ENCODE data around the gene SCN3A. TPM values are rescaled to one million over a fixed set of nuclear protein-coding genes. Genes with fewer than 3 reads are reported as not detected.

SCN3A gene
- total and polyA plus RNA-seq, 2 of the 4 experiments (the other 2 are of a cell fraction) = 0.26 to 0.90 TPM

- in situ Hi-C loops (cut with MboI; ENCODE audit: low sequenced_read_pairs) (no loop called here), dilution Hi-C loops (cut with HindIII; ENCODE audit: low sequenced_read_pairs, unreplicated experiment) (no loop called here)
- H3K9me1 ChIP-seq (ENCODE audit: insufficient read depth, low read length) = no peaks in the 10 kb centered on the region
Measured at GRCh38 chr2:165224941-165225340, 21.1 kb upstream of the SCN3A start.

More at GRCh38 chr2:165224941-165225340, 21.1 kb upstream of the SCN3A start:
- Histone ChIP-seq H2AFZ (replicated peaks; ENCODE audit: low read length, poor library complexity) (no peak overlapping the region), H3K4me1 (ENCODE audit: control insufficient read depth, insufficient read depth, low read length) (no peaks in the 10 kb centered on the region), H3K27ac (ENCODE audit: insufficient read depth, low read length) (no peak overlapping the region), H3K23ac (ENCODE audit: low read depth, low read length) (no peak overlapping the region), H3K9ac (ENCODE audit: low read depth, low read length) (no peak overlapping the region), H3K27me3 (ENCODE audit: control insufficient read depth, insufficient read depth, low read length) (no peaks in the 10 kb centered on the region), H3K56ac (ENCODE audit: extremely low read depth, insufficient read depth, low read length) (no peak overlapping the region), H3K9me3 (ENCODE audit: control insufficient read depth, insufficient read depth, low read length) (no peaks in the 10 kb centered on the region), H3K4me2 (ENCODE audit: low read depth, low read length) (no peak overlapping the region), H4K5ac (ENCODE audit: low read depth, low read length) (no peak overlapping the region), H2AK5ac (ENCODE audit: low read depth, low read length) (no peak overlapping the region), H2BK20ac (ENCODE audit: low read depth, low read length) (no peak overlapping the region), H3K18ac (ENCODE audit: low read depth, low read length) (no peak overlapping the region), H3K4me3 (ENCODE audit: insufficient read depth, low read depth, low read length) (no peak overlapping the region), H4K91ac (ENCODE audit: insufficient read depth, low read depth, low read length) (no peak overlapping the region), H2BK5ac (ENCODE audit: low read depth, low read length, poor library complexity, severe bottlenecking) (no peak overlapping the region), H3K79me1 (ENCODE audit: low read depth in 1 of 2, low read length in 2 of 2) (no peaks in the 10 kb centered on the region), H2AK9ac (replicated peaks; ENCODE audit: low read depth, low read length, poor library complexity) (no peak overlapping the region), H3K14ac (replicated peaks; ENCODE audit: low read depth, low read length) (no peak overlapping the region), H3K4ac (ENCODE audit: low read depth, low read length) (no peak overlapping the region), H3K36me3 (ENCODE audit: control insufficient read depth, insufficient read depth, low read length) (no peaks in the 10 kb centered on the region), H4K20me1 (ENCODE audit: insufficient read depth, low read length) (no peaks in the 10 kb centered on the region), H2BK15ac (ENCODE audit: low read depth, low read length) (no peak overlapping the region), H2BK120ac (ENCODE audit: low read depth, low read length) (no peak overlapping the region), H4K8ac (ENCODE audit: low read depth in 2 of 2, low read length in 2 of 2) (no peak overlapping the region)
- ChIA-PET POLR2A (ENCODE audit: unreplicated experiment) (no interaction called here), CTCF (no interaction called here)
- ATAC-seq (ENCODE audit: low read depth) (no peak), DNase-seq (no peak)
- intact Hi-C loops (cut with micrococcal nuclease) = no loop called here
- TF ChIP-seq MAZ (IDR thresholded peaks at IDR 0.05; ENCODE audit: borderline replicate concordance, low read depth, low read length) (no peak), MAFK (IDR thresholded peaks at IDR 0.05; ENCODE audit: low read depth, low read length) (no peak), BHLHE40 (IDR thresholded peaks at IDR 0.05; ENCODE audit: low read depth, low read length) (no peak)
- no TSS peak for BruUV-seq (replicated peaks)
- no CpG with 5 or more reads among the region's 1 CpG for WGBS, 2 experiments (ENCODE audit: extremely low coverage in 2 of 2, insufficient read length in 1 of 2)

All from IMR-90 (cell line).